ENCODE measurements around the gene FNDC5.

DNA sequence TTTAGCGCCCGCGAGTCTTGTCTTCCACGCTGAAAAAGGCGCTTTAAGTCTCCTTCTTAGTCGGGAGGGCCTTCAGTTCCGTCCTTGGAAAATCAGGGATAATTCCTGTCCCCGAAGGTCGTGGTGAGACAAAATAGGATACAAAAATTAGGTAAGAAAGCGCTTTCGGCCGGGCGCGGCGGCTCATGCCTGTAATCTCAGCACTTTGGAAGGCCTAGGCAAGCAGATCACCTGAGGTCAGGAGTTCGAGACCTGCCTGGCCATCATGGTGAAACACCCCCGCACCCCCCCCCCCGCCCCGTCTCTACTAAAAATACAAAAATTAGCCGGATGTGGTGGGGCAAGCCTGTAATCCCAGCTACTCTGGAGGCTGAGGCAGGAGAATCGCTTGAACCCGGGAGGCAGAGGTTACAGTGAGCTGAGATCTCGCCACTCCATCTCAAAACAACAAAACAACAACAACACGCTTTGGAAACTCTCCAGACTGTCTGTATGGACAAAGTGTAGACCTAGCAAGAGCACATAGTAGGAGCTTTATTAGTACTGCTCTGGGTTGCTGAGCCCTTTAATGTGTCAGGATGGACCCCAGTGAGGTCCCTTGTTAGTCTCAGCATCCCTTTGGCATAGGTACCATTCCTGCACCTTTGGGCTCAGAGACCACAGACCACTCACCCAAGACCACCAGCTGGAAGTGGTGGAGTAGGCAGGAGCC is 31.3 kb upstream of the FNDC5 start:
- TF ChIP-seq, protein P1, sequence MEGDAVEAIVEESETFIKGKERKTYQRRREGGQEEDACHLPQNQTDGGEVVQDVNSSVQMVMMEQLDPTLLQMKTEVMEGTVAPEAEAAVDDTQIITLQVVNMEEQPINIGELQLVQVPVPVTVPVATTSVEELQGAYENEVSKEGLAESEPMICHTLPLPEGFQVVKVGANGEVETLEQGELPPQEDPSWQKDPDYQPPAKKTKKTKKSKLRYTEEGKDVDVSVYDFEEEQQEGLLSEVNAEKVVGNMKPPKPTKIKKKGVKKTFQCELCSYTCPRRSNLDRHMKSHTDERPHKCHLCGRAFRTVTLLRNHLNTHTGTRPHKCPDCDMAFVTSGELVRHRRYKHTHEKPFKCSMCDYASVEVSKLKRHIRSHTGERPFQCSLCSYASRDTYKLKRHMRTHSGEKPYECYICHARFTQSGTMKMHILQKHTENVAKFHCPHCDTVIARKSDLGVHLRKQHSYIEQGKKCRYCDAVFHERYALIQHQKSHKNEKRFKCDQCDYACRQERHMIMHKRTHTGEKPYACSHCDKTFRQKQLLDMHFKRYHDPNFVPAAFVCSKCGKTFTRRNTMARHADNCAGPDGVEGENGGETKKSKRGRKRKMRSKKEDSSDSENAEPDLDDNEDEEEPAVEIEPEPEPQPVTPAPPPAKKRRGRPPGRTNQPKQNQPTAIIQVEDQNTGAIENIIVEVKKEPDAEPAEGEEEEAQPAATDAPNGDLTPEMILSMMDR (conservative IDR thresholded peaks at IDR 0.05): no peak
- TF ChIP-seq ZFX (IDR thresholded peaks at IDR 0.05): no peak
